K562 (cell line): ENCODE results near the gene DPH1. TPM values are rescaled to one million over a fixed set of nuclear protein-coding genes. Genes with fewer than 3 reads are reported as not detected.

Experiments used
- ARID2 ChIP-seq: fragments of 450-650 bp; IDR thresholded peaks from 2 replicates; pipeline ENCODE4 v1.6.1; 2017; ENCODE audit warnings: antibody characterized with exemption, mild to moderate bottlenecking
- FOSL1 ChIP-seq: fragments of 200-800 bp; sonication (Bioruptor generic); conservative IDR thresholded peaks from 2 replicates; pipeline ENCODE4 v1.6.1; 2016; ENCODE audit warnings: missing genetic modification characterization, missing compliant biosample characterization
- HDAC1 ChIP-seq, 2 experiments: fragments of 450-650 bp; IDR thresholded peaks; 2 replicates each; pipeline ENCODE4 v1.6.1; 2016 to 2017; ENCODE audit warnings: inconsistent platforms in 1 of 2, mild to moderate bottlenecking in 1 of 2, moderate library complexity in 1 of 2
- HNRNPLL ChIP-seq: fragments of 200-400 bp; formaldehyde crosslinking; IDR thresholded peaks from 2 replicates; pipeline ENCODE4 v1.6.1; 2017; ENCODE audit warnings: low read length, low read depth, mild to moderate bottlenecking; ENCODE audit not compliant: poor library complexity, severe bottlenecking
- ILF3 ChIP-seq: fragments of 450-650 bp; IDR thresholded peaks from 2 replicates; pipeline ENCODE4 v1.6.1; 2018; ENCODE audit warnings: antibody characterized with exemption, mild to moderate bottlenecking, moderate library complexity, borderline replicate concordance
- JUNB ChIP-seq: fragments of 450-650 bp; formaldehyde crosslinking; conservative IDR thresholded peaks from 2 replicates; pipeline ENCODE4 v1.4.0; 2020; ENCODE audit warnings: mild to moderate bottlenecking
- KAT2B ChIP-seq: IDR thresholded peaks from one replicate; pipeline ENCODE4 v1.6.1; 2012; ENCODE audit warnings: low read depth, mild to moderate bottlenecking, control low read depth, inconsistent platforms, low read length, moderate library complexity
- KDM1A ChIP-seq, 2 experiments: fragments of 450-650 bp; IDR thresholded peaks; 2 replicates each; pipeline ENCODE4 v1.6.1; 2016; ENCODE audit warnings: mild to moderate bottlenecking in 2 of 2
- MTA2 ChIP-seq: fragments of 450-650 bp; IDR thresholded peaks from 2 replicates; pipeline ENCODE4 v1.6.1; 2016; ENCODE audit warnings: low read depth
- NRF1 ChIP-seq, 2 experiments: fragments of 450-650 bp; IDR thresholded peaks in 1 of 2; conservative IDR thresholded peaks in 1 of 2; 2 replicates each; pipeline ENCODE4 v1.6.1; 2014; ENCODE audit warnings: mild to moderate bottlenecking in 2 of 2
- SMAD1 ChIP-seq: fragments of 150-350 bp; IDR thresholded peaks from 2 replicates; pipeline ENCODE4 v1.6.1; 2014; ENCODE audit warnings: low read length, low read depth; ENCODE audit not compliant: partially characterized antibody
- SOX6 ChIP-seq: fragments of 450-650 bp; IDR thresholded peaks from 2 replicates; pipeline ENCODE4 v1.6.1; 2014; ENCODE audit warnings: mild to moderate bottlenecking
- TARDBP ChIP-seq: fragments of 450-650 bp; IDR thresholded peaks from 2 replicates; pipeline ENCODE4 v1.6.1; 2016
- TCF7L2 ChIP-seq: fragments of 150-350 bp; IDR thresholded peaks from 2 replicates; pipeline ENCODE4 v1.6.1; 2016; ENCODE audit warnings: low read depth, mild to moderate bottlenecking, low read length, moderate library complexity
- WHSC1 ChIP-seq: IDR thresholded peaks from one replicate; pipeline ENCODE4 v1.6.1; 2012; ENCODE audit warnings: low read length, control low read depth, inconsistent platforms
- polyA plus RNA-seq, 8 experiments: library from polyadenylated mRNA; depleted of rRNA in 4 of 8; stranded (reverse) in 5 of 8; unstranded in 3 of 8; fragments of >200 nt; fragmentation: Nextera tagmentation in 2 of 8; fragmentation: Illumina TruSeq in 1 of 8; extraction: Ambion mirVana in 2 of 8; extraction: Trizol in 1 of 8; gene quantifications; 2 replicates each; pipeline versions ENCODE4 v1.2.1 to v1.2.3, GENCODE V29; 2011 to 2014; ENCODE audit warnings: inconsistent platforms in 1 of 8, missing spikeins in 1 of 8
- total RNA-seq, 7 experiments: library from RNA; depleted of rRNA in 6 of 7; stranded (reverse); fragments of >200 nt in 6 of 7; fragmentation: Illumina TruSeq in 2 of 7; extraction: Trizol in 2 of 7; gene quantifications; 2 replicates each; pipeline versions ENCODE4 v1.2.1 to v1.2.3, GENCODE V29; 2011 to 2021; ENCODE audit warnings: low replicate concordance in 1 of 7
- TF ChIP-seq, protein P1 (sequence below): fragments of 250-450 bp; sonication (Bioruptor Pico); IDR thresholded peaks from 2 replicates; pipeline ENCODE4 v1.5.0; 2021; ENCODE audit warnings: mild to moderate bottlenecking, borderline replicate concordance
- TF ChIP-seq, protein P2 (sequence below): sonication (generic); formaldehyde crosslinking; IDR thresholded peaks from 2 replicates; pipeline ENCODE4 v1.8.0; 2022; ENCODE audit warnings: missing genetic modification reagents, mild to moderate bottlenecking, borderline replicate concordance

The DPH1 gene
- total and polyA plus RNA-seq, 9 of the 15 experiments (the other 6 are each of a cell fraction or from before 2014, with no cell fraction given) = 0.42 to 40.6 (median 20.2) TPM

DNA sequence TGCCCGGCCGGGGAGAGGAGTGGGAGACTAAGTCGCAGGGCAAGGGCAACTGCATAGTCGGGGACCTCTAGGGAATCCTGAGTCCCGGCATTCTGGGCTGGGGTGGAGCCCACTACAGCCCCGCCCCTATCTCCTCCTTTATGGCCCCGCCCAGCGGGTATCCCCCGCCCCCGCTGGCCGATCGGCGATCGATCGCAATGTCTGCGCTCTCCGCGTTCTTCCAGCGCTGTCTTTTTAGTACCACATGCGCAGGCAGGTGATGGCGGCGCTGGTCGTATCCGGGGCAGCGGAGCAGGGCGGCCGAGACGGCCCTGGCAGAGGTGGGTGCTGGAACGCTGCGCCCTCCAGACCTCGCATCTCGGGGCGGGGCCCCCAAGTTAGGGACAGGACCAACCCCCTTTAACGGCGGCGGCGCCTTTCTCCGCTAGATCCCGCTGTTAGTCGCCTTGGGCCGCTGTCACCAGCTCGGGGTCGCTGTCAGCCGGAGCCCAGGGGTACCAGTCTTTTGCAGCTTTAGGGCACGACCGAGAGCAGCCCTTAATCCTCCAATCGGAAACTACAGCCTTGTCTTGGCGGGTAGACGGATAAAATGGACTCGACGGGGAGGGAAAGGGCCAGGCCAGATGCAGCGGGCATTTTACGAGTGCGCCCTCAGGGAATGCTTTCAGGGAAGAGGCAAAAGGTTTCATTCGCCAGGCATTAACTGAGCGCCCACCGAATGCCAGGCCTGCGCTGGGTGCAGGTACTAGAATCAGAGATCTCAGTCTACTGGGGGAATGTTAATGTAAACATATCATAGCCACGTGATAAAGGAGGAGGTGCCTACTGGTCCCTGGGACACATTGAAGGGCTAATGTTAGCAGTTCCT is at the start of gene DPH1 (continued):
- no peak for TF ChIP-seq KAT2B
- no peak for TF ChIP-seq ILF3
- TF ChIP-seq TARDBP = no peak
- TF ChIP-seq TCF7L2 = no peak
- no peak for TF ChIP-seq FOSL1
- TF ChIP-seq NRF1 (conservative IDR thresholded peaks at IDR 0.05 in 1 of 2, IDR thresholded peaks at IDR 0.05 in 1 of 2) = peak; percentile 83 to 87
- TF ChIP-seq KDM1A (IDR thresholded peaks at IDR 0.05) = no peak
- no peak for TF ChIP-seq WHSC1
- peak; percentile 63 to 100; a peak in 3 of 4 replicates for TF ChIP-seq HDAC1 (IDR thresholded peaks at IDR 0.05)
- TF ChIP-seq SMAD1 = no peak
- no peak for TF ChIP-seq JUNB (CRISPR knock-in tag)
- TF ChIP-seq, protein P1, sequence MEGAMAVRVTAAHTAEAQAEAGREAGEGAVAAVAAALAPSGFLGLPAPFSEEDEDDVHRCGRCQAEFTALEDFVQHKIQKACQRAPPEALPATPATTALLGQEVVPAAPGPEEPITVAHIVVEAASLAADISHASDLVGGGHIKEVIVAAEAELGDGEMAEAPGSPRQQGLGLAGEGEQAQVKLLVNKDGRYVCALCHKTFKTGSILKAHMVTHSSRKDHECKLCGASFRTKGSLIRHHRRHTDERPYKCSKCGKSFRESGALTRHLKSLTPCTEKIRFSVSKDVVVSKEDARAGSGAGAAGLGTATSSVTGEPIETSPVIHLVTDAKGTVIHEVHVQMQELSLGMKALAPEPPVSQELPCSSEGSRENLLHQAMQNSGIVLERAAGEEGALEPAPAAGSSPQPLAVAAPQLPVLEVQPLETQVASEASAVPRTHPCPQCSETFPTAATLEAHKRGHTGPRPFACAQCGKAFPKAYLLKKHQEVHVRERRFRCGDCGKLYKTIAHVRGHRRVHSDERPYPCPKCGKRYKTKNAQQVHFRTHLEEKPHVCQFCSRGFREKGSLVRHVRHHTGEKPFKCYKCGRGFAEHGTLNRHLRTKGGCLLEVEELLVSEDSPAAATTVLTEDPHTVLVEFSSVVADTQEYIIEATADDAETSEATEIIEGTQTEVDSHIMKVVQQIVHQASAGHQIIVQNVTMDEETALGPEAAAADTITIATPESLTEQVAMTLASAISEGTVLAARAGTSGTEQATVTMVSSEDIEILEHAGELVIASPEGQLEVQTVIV = no peak
- TF ChIP-seq, protein P2, sequence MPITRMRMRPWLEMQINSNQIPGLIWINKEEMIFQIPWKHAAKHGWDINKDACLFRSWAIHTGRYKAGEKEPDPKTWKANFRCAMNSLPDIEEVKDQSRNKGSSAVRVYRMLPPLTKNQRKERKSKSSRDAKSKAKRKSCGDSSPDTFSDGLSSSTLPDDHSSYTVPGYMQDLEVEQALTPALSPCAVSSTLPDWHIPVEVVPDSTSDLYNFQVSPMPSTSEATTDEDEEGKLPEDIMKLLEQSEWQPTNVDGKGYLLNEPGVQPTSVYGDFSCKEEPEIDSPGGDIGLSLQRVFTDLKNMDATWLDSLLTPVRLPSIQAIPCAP = no peak
- no peak for TF ChIP-seq SOX6
- TF ChIP-seq HNRNPLL = peak; percentile 90
- no peak for TF ChIP-seq MTA2
- TF ChIP-seq ARID2 = no peak
